Measurements from ENCODE around the gene USP49. TPM values are rescaled to one million over a fixed set of nuclear protein-coding genes. Genes with fewer than 3 reads are reported as not detected.

USP49 gene
- total and polyA plus RNA-seq, 2 of the 13 experiments (the other 11 are each of a cell fraction or from before 2014, with no cell fraction given) = 2.9 to 4.3 TPM

DNA sequence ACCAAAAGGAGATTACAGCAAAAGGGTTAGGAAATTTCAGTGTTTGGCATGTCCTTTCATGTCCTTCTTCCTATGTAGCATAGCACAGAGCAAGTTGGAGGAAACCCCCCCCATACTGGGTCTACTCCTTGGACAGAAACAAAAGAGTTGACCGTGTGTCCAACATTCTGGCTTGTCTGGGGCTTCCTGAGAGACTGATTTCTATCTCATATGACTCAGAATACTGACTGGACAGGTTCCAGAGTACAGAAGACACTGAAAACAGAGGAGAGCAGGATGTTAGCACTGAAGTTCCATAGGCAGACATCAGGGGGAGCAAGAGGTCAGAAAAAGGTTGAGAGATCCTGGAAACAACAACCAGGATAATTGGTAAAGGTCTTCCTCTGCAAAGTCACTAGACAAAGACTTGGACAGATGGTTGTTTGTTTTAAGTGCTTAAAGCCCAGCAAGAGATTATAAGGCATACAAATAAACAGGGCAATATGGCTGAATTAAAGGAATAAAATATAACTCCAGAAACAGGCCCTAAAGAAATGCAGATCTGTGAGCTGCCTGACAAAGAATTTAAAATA lies 48.4 kb downstream of the USP49 start (continued):
- TF ChIP-seq SRF (IDR thresholded peaks at IDR 0.05; ENCODE audit: low read depth, low read length) = no peak
- no peak for TF ChIP-seq HIVEP1 (CRISPR knock-in tag; IDR thresholded peaks at IDR 0.05)
- TF ChIP-seq, protein P1, sequence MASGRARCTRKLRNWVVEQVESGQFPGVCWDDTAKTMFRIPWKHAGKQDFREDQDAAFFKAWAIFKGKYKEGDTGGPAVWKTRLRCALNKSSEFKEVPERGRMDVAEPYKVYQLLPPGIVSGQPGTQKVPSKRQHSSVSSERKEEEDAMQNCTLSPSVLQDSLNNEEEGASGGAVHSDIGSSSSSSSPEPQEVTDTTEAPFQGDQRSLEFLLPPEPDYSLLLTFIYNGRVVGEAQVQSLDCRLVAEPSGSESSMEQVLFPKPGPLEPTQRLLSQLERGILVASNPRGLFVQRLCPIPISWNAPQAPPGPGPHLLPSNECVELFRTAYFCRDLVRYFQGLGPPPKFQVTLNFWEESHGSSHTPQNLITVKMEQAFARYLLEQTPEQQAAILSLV (CRISPR knock-in tag; IDR thresholded peaks at IDR 0.05; ENCODE audit: borderline replicate concordance) = no peak
- TF ChIP-seq ISX (CRISPR knock-in tag; conservative IDR thresholded peaks at IDR 0.05) = no peak
- no peak for TF ChIP-seq IRX3 (CRISPR knock-in tag; IDR thresholded peaks at IDR 0.05; ENCODE audit: borderline replicate concordance, low read depth)
- TF ChIP-seq PREB (CRISPR knock-in tag; IDR thresholded peaks at IDR 0.05) = no peak
- TF ChIP-seq CBX5 (CRISPR knock-in tag; IDR thresholded peaks at IDR 0.05; ENCODE audit: borderline replicate concordance) = no peak
- no peak for TF ChIP-seq SNAI1 (CRISPR knock-in tag; IDR thresholded peaks at IDR 0.05; ENCODE audit: borderline replicate concordance)
- no peak for TF ChIP-seq ZNF766 (CRISPR knock-in tag; IDR thresholded peaks at IDR 0.05; ENCODE audit: borderline replicate concordance)
- peak; percentile 33; the same call in 1 of the 2 replicates for TF ChIP-seq MIER3 (CRISPR knock-in tag; IDR thresholded peaks at IDR 0.05; ENCODE audit: borderline replicate concordance)
- TF ChIP-seq, protein P2, sequence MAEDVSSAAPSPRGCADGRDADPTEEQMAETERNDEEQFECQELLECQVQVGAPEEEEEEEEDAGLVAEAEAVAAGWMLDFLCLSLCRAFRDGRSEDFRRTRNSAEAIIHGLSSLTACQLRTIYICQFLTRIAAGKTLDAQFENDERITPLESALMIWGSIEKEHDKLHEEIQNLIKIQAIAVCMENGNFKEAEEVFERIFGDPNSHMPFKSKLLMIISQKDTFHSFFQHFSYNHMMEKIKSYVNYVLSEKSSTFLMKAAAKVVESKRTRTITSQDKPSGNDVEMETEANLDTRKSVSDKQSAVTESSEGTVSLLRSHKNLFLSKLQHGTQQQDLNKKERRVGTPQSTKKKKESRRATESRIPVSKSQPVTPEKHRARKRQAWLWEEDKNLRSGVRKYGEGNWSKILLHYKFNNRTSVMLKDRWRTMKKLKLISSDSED (CRISPR knock-in tag; IDR thresholded peaks at IDR 0.05) = no peak
- no peak for TF ChIP-seq LCORL (IDR thresholded peaks at IDR 0.05)
- peak; percentile 58 for TF ChIP-seq LCORL (CRISPR knock-in tag; IDR thresholded peaks at IDR 0.05)
- TF ChIP-seq PATZ1 (CRISPR knock-in tag; IDR thresholded peaks at IDR 0.05) = peak; percentile 36; the same call in 1 of the 2 replicates
- no peak; the same call in 1 of the 2 replicates for TF ChIP-seq ZFP37 (CRISPR knock-in tag; IDR thresholded peaks at IDR 0.05; ENCODE audit: borderline replicate concordance)
- no peak for TF ChIP-seq KMT2B (CRISPR knock-in tag; IDR thresholded peaks at IDR 0.05)
- no peak for TF ChIP-seq JUN (CRISPR knock-in tag; IDR thresholded peaks at IDR 0.05)
- no peak for TF ChIP-seq AGO1 (IDR thresholded peaks at IDR 0.05; ENCODE audit: low read depth, low read length, poor library complexity, severe bottlenecking)
- no peak for TF ChIP-seq SOX13 (IDR thresholded peaks at IDR 0.05)
- no peak; a peak in 1 of 4 replicates for TF ChIP-seq SOX13 (CRISPR knock-in tag; conservative IDR thresholded peaks at IDR 0.05 in 1 of 2, IDR thresholded peaks at IDR 0.05 in 1 of 2)
- TF ChIP-seq, protein P3, sequence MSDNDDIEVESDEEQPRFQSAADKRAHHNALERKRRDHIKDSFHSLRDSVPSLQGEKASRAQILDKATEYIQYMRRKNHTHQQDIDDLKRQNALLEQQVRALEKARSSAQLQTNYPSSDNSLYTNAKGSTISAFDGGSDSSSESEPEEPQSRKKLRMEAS (IDR thresholded peaks at IDR 0.05) = no peak
- TF ChIP-seq ZNF614 (CRISPR knock-in tag; IDR thresholded peaks at IDR 0.05; ENCODE audit: borderline replicate concordance) = peak; percentile 85; the same call in 1 of the 2 replicates
- TF ChIP-seq TMF1 (CRISPR knock-in tag; IDR thresholded peaks at IDR 0.05; ENCODE audit: low read depth) = no peak
- TF ChIP-seq ZNF431 (CRISPR knock-in tag; IDR thresholded peaks at IDR 0.05; ENCODE audit: borderline replicate concordance, low read depth) = no peak
